ENCODE results near the gene ZNF580.
A peak's percentile ranks its signal among the peaks of the same experiment; 100 is the strongest.

ZNF580 gene

DNA sequence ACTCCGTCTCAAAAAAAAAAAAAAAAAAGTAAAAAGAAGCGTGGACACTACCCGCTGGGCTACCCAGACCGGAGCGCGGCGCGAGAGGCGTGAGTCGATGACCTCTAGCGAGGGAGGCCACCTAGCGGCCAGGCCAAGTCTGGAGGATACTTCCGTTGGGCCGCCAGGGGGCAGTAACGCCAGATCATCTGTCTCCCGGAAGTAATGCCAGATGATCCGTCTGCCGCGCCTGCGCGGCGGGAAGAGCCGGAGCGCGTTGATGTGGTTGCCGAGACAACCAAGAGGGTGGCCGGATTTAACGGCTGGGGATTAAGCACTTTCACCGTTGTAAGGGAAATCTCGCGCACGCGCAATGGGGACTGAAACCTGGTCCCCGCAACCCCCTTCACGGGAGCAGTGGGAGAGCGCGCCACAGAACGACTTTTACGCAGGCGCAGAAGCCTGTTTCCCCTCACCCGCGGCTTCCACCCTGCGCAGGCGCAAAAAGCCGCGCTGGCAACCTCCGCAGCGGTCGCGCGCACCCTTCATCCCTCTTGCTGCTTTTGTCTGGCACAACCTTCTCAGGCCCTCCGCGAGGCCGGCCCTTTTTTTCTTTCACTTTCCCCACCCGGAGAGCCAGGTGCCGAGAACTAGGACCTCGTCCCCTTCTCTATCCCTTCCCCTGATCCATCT, 13.0 kb downstream of the ZNF580 start:
- Mint-ChIP-seq H3K9me3 (no peaks in the 10 kb centered on the region), H3K4me1 (ENCODE audit: low read depth) (peaks cover 24% of the 10 kb centered on the region), H3K27me3 (ENCODE audit: low read depth) (no peaks in the 10 kb centered on the region), H3K36me3 (ENCODE audit: low read depth) (peaks cover 22% of the 10 kb centered on the region), H3K27ac (peak overlapping the region; percentile 94), H3K4me3 (peak overlapping the region; percentile 87)

DNA sequence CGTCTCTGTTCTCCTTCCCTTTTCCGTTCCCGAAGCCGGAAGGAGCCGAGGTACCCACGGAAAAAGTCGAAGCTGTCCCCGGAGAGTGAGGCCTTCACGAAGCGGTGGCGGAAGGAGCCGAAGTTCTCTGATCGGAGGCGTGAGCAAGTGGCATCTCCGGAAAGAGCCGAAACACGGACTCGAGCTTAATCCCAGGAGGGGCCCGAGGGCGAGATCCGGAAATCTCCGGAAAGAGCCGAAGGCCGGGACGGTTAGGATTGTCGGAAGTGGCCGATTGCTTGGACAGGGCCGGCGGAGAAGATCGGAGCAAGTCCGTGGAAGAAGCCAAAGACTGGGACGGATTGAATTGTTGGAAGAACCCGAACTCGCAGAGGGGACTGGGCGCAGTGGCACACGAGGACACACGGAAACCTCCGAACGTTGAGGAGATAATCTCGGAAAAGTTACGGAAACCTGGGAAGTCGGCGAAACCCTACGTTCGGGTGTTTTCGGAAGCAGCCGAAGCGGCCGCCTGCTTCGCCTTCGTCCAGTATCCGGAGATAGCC, 13.6 kb downstream of the ZNF580 start:
- peak overlapping the region; percentile 94 for H3K27ac Mint-ChIP-seq
- no peaks in the 10 kb centered on the region for H3K9me3 Mint-ChIP-seq
- H3K4me1 Mint-ChIP-seq (ENCODE audit: low read depth) = peaks cover 25% of the 10 kb centered on the region
- peak overlapping the region; percentile 87 for H3K4me3 Mint-ChIP-seq
- H3K27me3 Mint-ChIP-seq (ENCODE audit: low read depth) = no peaks in the 10 kb centered on the region
- peaks cover 23% of the 10 kb centered on the region for H3K36me3 Mint-ChIP-seq (ENCODE audit: low read depth)

DNA sequence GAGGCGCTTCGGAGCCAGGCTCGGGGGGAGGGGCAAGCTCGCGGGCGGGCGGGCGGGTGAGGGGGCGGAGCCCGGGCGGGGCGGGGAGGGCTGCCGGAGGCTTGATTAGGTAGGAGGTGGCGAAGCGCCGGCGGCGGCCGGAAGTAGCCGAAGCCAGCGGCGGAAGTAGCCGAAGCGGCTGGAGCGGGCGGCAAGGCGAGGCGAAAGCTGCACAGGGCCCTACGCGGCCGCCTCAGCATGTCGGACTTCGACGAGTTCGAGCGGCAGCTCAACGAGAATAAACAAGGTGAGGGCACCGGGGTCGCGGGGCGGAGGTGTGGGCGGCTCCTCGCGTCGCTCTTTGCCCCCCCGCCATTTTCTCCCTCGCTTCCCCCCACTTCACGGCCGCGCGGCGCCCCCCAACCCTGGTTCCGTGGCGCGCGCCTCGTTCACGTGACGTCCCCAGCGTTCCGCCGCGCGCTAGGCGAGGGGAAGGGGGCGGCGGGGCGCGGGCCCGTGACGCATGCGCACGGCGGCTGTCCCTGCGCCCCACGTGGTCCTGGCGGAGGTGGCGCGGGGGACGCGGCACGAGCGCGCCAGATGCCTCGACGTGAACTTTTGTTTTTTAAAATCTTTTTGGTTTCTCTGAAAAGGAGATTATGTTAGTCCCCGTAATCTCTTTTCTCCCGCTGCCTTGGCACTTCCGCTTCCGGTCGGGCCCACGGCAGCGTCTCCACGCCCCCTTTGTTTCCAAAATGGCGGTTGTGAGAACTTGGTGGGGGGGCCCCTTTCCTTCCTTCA, 14.3 kb downstream of the ZNF580 start, which contains the start of gene U2AF2:
U2AF2 (plus strand) TSS at position 168 of the 780 bp plus-strand sequence; CDS start at position 238, 70 bp downstream.
- Mint-ChIP-seq H3K4me1 (ENCODE audit: low read depth) (peaks cover 24% of the 10 kb centered on the region), H3K27ac (peak within 1 kb of the TSS; percentile 96), H3K4me3 (peak within 1 kb of the TSS; percentile 95), H3K36me3 (ENCODE audit: low read depth) (peaks cover 23% of the 10 kb centered on the region), H3K27me3 (ENCODE audit: low read depth) (no peaks in the 10 kb centered on the region), H3K9me3 (no peaks in the 10 kb centered on the region)

DNA sequence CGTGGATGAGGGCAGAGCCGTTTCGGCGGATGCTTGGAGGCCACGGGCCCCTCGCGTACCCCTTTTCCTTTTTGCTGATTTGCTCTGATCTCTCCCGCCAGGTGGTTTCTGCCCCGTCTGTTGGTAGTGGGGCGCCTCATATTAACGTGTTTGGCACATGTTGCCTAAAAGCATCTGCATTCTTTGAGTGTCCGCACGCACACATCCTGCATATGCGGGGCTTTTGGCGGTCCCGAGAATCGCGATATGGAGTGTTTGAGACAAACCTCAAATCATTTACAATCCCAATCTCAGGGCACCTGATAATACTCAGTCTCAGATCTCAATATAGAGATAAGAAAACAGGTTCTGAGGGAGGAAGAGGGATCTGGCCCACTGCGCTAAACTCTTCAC, 14.8 kb downstream of the ZNF580 start:
- Mint-ChIP-seq H3K9me3 (no peaks in the 10 kb centered on the region), H3K4me3 (peak overlapping the region; percentile 95), H3K36me3 (ENCODE audit: low read depth) (peaks cover 28% of the 10 kb centered on the region)

DNA sequence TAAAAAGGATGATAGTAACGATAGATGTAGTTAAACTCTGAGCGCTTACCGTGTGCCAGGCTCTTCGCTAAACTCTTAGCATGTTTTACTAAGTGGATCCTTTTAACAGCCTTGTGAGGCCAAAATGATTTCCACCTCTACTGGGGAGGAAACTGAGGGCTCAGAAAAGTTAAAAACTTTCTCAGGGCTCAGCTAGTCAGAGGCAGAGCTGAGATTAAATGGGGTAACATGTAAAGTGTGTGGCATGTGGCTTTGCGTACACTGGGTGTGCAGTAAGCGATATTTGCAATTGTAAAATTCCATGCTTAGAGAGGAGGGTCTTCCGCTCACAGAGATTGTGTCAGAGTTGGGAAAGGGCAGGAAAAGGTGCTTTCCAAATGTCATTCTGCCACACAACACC, 15.8 kb downstream of the ZNF580 start:
- Mint-ChIP-seq H3K9me3 (no peaks in the 10 kb centered on the region), H3K36me3 (ENCODE audit: low read depth) (peaks cover 27% of the 10 kb centered on the region), H3K4me3 (peak overlapping the region; percentile 95), H3K4me1 (ENCODE audit: low read depth) (peaks cover 22% of the 10 kb centered on the region), H3K27ac (peak overlapping the region; percentile 96), H3K27me3 (ENCODE audit: low read depth) (no peaks in the 10 kb centered on the region)

More for the DNA sequence above, 14.8 kb downstream of the ZNF580 start:
- peak overlapping the region; percentile 96 for H3K27ac Mint-ChIP-seq
- peaks cover 24% of the 10 kb centered on the region for H3K4me1 Mint-ChIP-seq (ENCODE audit: low read depth)
- H3K27me3 Mint-ChIP-seq (ENCODE audit: low read depth) = no peaks in the 10 kb centered on the region

DNA sequence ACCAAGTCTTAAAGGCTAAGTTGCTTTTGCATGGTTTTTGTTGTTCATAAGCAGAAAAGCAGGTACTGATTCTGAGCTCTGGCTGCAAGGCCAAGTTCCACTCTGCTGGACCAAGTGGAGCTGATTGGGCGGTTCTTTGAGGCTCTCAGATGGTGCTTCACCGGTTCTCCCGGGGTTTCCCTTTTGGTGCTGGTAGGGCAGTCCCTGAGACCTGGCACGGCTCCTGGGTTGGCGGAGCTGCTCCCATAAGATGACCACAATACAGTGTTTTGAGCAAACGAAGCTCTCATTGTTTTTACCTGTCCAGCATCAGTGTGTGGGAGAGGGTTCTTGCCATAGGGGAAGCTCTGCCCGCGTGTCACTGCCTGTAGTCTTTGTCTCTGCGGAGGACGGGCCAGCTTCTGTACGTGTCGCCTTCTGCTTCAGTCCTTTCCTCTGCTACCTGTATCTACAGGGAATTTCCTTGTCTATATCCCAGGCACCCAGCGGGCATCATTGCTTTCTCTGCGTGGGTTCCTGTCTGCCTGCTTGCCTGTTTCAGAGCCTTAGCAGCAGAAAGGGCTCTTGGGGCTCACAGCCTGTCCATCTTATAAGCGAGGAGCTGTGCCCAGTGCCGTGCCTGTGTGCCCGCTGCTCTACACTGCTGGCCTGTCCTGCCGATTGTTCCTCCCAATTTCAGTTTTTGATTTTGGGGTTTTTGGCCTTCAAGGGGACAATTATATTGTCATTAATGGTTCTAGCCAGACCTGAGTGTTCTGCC, 16.4 kb downstream of the ZNF580 start:
- peak overlapping the region; percentile 95 for H3K4me3 Mint-ChIP-seq
- no peaks in the 10 kb centered on the region for H3K27me3 Mint-ChIP-seq (ENCODE audit: low read depth)
- H3K36me3 Mint-ChIP-seq (ENCODE audit: low read depth) = peaks cover 31% of the 10 kb centered on the region
- peak overlapping the region; percentile 57 for H3K27ac Mint-ChIP-seq
- peaks cover 25% of the 10 kb centered on the region for H3K4me1 Mint-ChIP-seq (ENCODE audit: low read depth)
- H3K9me3 Mint-ChIP-seq = no peaks in the 10 kb centered on the region

DNA sequence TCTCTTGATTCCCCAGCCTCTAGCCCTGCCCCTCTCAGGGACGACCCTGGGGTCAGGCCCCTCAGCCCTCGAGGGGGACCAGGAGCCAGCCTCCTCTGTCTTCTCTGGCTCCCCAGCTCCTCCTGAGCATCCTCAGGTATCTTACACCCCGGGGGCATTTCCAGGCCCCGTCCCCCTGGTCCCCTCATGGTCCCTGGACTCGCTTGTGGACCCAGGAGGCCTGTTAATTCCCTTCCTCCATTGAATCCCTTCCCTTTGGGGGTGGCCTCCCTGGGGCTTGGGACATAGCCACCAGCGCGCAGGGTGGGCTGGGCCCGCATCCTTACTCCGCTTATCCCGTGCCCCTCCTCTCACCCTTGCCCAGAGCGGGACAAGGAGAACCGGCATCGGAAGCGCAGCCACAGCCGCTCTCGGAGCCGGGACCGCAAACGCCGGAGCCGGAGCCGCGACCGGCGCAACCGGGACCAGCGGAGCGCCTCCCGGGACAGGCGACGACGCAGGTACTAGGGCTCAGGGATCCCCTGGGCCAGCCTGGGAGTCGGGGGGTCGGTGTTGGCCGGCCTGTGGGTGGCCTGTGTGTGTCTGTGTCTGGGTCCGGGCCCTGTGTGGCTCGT, 18.2 kb downstream of the ZNF580 start:
- Mint-ChIP-seq H3K4me3 (no peak overlapping the region), H3K4me1 (ENCODE audit: low read depth) (peaks cover 32% of the 10 kb centered on the region), H3K9me3 (no peaks in the 10 kb centered on the region)

DNA sequence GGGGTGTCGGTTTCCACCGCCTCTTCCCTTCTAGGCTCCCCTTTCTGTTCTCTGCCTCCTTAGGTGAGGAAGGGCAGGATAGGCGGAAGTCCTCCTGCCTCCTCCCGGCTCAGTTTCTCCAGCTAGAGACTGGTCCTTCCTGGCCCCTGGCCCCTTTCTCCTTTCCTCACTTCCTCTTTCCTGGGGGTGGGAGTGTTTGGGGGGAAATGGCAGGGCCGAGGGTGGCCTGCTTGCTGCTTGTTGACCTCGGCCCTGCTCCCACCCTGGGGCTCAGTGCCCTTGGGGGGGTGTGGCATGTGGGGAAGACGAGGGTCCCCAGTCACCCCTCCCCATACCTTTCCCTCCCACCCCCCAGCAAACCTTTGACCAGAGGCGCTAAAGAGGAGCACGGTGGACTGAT, 19.0 kb downstream of the ZNF580 start:
- Mint-ChIP-seq H3K4me3 (no peak overlapping the region), H3K9me3 (no peaks in the 10 kb centered on the region), H3K4me1 (ENCODE audit: low read depth) (peaks cover 32% of the 10 kb centered on the region), H3K36me3 (ENCODE audit: low read depth) (peaks cover 51% of the 10 kb centered on the region), H3K27ac (peak overlapping the region; percentile 28), H3K27me3 (ENCODE audit: low read depth) (no peaks in the 10 kb centered on the region)

More for the DNA sequence above, 18.2 kb downstream of the ZNF580 start:
- Mint-ChIP-seq H3K36me3 (ENCODE audit: low read depth) (peaks cover 46% of the 10 kb centered on the region), H3K27me3 (ENCODE audit: low read depth) (no peaks in the 10 kb centered on the region), H3K27ac (no peak overlapping the region)

DNA sequence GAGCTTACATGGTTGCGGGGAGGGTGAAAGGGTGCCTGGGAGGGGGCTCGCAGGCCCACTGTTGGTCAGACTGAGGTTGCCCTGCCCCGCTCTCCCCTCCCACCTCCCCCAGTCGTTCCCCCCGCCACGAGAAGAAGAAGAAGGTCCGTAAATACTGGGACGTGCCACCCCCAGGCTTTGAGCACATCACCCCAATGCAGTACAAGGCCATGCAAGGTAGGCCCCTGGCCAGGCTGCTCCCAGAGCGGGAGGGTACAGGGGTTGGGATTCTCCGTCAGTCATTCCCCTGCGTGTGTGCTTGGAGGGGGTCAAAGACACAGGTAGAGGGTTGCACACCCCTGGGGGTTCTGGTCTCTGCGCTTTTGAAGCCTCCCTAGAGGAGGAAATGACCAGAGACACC, 19.6 kb downstream of the ZNF580 start:
- H3K36me3 Mint-ChIP-seq (ENCODE audit: low read depth) = peaks cover 51% of the 10 kb centered on the region
- H3K4me3 Mint-ChIP-seq = no peak overlapping the region
- no peak overlapping the region for H3K27ac Mint-ChIP-seq
- no peaks in the 10 kb centered on the region for H3K27me3 Mint-ChIP-seq (ENCODE audit: low read depth)
- H3K4me1 Mint-ChIP-seq (ENCODE audit: low read depth) = peaks cover 32% of the 10 kb centered on the region
- H3K9me3 Mint-ChIP-seq = no peaks in the 10 kb centered on the region

DNA sequence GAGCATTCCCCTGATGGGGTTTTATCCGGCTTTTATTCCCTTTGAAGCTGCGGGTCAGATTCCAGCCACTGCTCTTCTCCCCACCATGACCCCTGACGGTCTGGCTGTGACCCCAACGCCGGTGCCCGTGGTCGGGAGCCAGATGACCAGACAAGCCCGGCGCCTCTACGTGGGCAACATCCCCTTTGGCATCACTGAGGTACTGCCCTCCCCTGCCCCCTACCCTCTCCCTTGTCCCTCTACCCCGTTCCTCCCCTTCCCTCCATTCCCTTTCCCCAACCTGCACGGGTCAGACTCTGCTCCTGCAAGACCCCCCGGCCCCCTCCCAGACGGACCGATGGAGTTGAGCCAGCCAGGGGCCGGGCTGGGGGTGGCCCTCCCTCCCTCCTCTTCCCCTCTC, 20.2 kb downstream of the ZNF580 start:
- no peaks in the 10 kb centered on the region for H3K9me3 Mint-ChIP-seq
- no peaks in the 10 kb centered on the region for H3K27me3 Mint-ChIP-seq (ENCODE audit: low read depth)
- peaks cover 49% of the 10 kb centered on the region for H3K36me3 Mint-ChIP-seq (ENCODE audit: low read depth)
- peaks cover 27% of the 10 kb centered on the region for H3K4me1 Mint-ChIP-seq (ENCODE audit: low read depth)
- H3K27ac Mint-ChIP-seq = no peak overlapping the region
- no peak overlapping the region for H3K4me3 Mint-ChIP-seq

DNA sequence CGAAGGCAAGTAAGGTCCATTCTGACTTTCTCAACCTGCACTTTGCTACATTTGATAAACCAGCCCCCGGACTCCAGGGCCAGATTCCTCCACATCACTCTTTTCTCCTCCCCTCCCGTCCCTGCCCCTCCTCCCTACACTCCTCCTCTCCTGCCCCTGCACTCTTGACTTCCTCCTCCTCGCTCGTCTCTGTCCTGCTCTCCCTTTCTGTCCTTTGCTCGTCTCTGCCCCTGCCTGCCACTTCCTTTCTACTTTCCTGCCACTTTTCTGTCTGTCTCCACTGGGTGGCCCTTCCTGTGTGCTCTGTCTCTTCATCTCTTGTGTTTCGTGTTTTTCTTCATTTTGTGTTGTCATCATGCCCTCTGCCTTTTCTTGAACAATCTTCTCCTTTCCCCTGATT, 21.0 kb downstream of the ZNF580 start:
- no peaks in the 10 kb centered on the region for H3K27me3 Mint-ChIP-seq (ENCODE audit: low read depth)

DNA sequence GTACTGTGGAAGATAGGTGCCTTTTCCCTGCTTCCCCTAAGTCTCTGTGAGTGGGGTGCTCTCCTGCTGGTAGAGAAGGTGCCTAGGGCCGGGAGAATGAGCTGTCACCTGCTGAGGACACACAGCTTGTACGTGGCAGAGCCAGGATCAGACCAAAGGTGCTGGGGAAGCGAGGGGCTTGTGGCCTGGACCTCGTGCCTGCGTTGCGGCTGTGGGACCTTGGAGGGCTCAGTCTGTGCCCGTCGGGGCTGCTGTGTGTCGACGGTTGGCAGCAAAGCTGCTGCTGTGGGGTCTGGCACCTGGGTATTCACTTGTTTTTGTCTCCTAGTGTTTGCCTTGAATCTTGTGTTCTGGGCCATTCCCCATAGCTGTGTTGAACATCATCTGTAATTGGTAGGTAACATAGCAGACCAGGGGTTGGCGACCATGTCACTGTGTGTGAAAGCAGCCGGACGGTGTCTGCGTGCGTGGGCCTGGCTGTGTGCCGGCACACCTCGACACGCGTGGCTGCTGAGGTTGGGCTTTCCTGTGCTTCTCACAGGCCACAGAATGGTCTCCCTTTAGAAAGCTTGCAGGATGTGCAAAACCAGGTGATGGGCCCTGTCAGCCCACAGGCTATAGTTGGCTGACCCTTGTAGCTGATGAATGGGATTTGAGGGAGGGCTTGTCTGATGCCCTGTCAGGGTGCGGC, 23.2 kb downstream of the ZNF580 start:
- Mint-ChIP-seq H3K36me3 (ENCODE audit: low read depth) (peaks cover 50% of the 10 kb centered on the region), H3K4me1 (ENCODE audit: low read depth) (peaks cover 14% of the 10 kb centered on the region), H3K4me3 (no peak overlapping the region), H3K27me3 (ENCODE audit: low read depth) (no peaks in the 10 kb centered on the region), H3K27ac (no peak overlapping the region), H3K9me3 (no peaks in the 10 kb centered on the region)

More for the DNA sequence above, 21.0 kb downstream of the ZNF580 start:
- Mint-ChIP-seq H3K4me1 (ENCODE audit: low read depth) (peaks cover 26% of the 10 kb centered on the region), H3K36me3 (ENCODE audit: low read depth) (peaks cover 45% of the 10 kb centered on the region), H3K4me3 (no peak overlapping the region), H3K9me3 (no peaks in the 10 kb centered on the region), H3K27ac (no peak overlapping the region)

DNA sequence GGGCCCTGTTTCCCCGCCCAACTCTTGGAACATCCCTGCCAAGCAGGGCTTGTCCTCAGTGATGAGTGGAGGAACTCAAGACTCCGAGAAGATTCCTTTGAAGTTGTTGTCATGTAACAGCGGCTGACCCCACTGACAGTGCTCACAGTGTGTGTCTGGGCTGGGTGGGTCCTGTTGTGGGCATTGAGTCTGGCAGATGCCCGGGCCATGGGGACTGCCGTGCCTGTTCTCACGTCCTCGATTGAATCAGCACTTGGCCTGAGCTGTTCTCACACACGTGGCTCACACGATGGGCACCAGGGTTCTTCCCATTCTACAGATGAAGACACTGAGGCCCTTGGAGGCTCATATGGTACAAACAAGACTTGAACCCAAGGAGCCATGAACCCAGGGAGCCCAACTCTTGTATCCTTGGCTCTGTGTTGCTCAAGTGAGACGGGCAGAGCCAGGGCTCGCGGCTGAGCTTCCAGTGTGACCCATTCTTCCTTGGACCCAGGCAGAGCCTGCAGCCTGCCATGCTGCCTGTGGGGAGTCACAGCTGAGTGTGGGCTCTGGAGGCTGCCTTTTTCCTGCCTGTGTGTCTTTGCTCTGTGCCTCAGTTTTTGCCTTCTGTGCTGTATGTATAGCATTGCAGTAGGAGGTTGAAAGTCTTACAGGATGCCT, 25.7 kb downstream of the ZNF580 start:
- H3K9me3 Mint-ChIP-seq = no peaks in the 10 kb centered on the region
- peaks cover 58% of the 10 kb centered on the region for H3K36me3 Mint-ChIP-seq (ENCODE audit: low read depth)
- H3K4me3 Mint-ChIP-seq = no peak overlapping the region
- peaks cover 18% of the 10 kb centered on the region for H3K4me1 Mint-ChIP-seq (ENCODE audit: low read depth)
- H3K27ac Mint-ChIP-seq = no peak overlapping the region
- H3K27me3 Mint-ChIP-seq (ENCODE audit: low read depth) = no peaks in the 10 kb centered on the region
